Measurements from ENCODE around the gene GATA1. TPM values are rescaled to one million over a fixed set of nuclear protein-coding genes. Genes with fewer than 3 reads are reported as not detected.

The GATA1 gene
- total RNA-seq, 1 donor from 2014 or later: not detected

DNA sequence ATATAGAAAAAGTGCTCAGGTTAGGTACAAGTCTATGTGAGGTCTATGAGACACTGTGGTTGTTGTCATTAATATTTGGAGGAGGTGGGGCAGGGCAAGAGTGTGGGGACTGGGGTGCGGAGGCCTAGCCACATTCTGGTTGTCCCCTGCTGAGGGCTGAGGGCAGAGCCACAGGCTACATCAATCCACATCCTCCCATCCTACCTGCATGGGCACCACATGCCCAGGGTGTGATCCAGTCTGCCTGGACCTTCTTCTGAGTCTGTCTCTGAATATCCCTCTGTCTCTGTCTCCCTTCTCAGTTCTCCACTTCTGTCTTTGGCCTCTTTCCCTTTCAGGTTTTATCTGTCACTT is 1.2 kb upstream of the GATA1 start:
- DNase-seq (ENCODE audit: low read depth in 2 of 2): no peak

DNA sequence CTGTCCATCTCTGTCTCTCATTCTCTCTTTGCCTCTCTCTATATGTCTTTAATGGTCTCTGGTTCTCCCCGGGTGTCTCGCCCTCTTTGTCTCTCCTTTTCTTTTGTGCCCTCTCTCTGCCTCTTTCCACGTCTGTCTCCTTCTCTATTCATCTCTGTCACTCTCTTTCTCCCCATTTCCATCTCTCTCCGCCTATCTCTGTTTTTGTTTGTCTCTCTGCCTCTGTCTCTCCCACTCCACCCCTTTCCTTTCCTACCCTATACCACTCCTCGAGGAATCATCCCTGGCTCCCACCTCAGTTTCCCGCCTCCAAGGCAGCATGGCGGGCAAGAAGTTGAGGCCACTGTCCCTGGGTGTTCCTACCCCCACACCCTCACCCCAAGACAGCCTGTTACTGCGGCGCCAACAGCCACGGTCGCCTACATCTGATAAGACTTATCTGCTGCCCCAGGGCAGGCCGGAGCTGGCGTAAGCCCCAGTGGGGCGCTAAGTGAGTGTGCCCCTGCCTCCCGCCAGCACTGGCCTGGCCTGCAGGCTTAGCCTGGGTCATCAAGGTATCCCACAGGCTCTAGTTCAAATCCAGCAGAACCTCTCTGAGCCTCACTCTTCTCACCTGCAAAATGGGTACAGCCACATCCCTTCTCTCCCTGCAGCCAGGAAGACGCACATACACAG is 713 bp upstream of the GATA1 start:
- DNase-seq (ENCODE audit: low read depth in 2 of 2): no peak

DNA sequence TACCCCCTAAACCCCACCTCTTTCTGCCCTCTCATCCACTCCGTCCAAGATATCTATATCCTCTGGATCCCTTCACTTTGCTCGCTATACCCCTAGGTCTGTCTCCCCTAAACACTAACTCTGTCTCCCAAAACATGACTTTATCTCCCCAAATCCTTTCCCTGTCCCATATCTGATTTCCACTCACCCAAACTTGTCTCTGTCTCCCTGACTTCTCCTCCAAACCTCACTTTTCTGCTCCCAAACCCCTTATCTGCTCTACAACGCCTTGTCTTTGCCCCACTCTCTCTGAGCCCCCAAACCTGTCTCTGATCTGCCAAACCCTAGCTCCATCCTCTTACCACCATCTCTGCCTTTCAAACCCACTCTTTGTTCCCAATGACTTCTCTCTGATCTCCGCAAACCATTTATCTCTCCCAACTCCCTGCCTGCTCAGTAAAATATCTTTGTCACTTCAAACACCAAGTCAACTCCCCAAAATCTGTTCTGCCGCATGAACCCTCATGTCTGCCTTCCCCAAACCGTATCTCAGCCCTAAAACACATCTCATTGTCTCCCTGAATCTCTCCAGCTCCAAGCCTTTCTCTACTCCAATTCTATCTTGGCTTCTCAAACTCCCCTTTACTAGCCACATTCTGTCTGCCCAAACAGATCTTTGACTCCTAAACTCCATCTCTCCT is 575 bp downstream of the GATA1 start:
- DNase-seq (ENCODE audit: low read depth in 2 of 2): no peak

DNA sequence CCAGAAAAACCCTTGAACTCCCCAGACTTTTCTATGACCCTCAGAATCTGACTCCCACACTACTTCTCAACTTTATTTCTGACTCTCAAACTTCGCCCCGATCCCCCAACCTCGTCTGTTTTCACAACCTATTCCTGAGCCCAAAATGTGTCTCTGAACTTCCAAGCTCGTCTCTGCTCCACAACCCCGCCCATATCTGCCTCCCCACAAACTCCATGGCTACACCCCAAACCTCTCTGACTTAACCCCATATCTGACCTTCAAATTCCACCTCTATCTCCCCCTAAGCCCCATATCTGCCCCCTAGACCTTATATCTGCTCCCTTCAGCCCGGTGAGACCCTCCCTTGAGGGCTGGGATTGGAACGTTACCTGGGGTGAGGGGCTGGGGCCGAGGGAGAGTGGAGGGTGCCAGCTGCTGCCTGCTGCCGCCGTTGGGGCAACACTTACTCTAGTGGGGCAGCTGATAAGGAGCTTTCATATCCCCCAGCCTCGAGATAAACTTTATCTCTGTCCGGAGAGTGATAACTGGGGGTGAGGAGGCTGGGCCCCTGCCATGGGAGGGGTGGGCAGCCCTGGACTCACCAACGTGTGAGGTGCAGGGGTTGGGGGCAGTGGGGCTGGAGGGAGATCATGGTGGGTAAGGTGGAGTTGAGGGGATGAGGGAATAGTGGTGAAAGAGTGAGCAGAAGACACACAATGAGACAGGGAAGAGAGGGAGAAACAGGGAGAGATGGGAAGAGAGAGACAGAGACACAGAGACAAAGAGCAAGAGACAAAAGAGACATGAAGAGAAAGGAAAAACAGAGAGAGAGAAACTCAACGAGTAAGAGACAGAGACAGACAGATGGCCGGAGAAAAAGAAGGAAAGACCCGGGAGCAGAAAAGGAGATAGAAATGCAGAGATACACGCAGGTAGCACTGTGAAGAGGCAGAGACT is 1.4 kb downstream of the GATA1 start:
- DNase-seq (ENCODE audit: low read depth in 2 of 2): no peak

DNA sequence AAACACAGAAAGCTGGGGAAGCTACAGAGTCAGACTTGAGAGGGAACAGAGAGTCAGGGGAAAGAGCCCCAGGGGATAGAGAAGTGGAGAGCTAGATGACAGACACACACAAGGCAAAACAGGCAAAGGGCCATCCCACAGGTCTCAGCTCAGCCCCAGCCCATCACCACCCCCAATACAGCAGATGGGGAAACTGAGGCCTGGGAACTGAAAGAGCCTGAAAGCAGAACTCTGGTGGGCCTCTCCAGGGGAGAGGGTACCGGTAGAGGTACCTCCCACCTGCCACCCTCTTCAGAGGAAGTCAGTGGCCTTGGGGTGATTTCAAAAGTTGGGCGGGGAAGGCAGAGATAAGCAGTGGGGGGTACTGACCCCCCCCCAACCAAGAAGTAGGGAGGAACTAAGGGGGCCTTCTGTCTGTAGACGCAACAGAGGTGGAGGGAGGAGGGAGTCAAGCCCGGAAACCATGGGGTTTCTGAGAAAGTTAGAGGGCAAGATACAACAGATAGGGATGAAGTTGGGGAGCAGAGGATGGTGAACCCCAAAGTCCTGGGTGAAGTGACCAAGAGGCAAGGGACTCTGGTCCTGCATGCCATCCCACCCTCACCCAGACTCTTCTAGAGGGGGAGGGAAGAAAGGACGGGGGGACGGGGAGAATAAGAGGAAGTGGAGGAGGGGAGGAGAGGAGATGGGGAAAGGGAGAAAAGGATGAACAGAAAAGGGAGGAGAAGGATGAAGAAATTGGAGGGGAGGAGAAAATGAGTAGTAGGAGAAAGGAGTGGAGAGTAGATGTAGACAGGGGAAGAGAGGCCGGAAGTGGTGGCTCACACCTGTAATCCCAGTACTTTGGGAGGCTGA is 3.2 kb downstream of the GATA1 start:
- DNase-seq (ENCODE audit: low read depth in 2 of 2): no peak

DNA sequence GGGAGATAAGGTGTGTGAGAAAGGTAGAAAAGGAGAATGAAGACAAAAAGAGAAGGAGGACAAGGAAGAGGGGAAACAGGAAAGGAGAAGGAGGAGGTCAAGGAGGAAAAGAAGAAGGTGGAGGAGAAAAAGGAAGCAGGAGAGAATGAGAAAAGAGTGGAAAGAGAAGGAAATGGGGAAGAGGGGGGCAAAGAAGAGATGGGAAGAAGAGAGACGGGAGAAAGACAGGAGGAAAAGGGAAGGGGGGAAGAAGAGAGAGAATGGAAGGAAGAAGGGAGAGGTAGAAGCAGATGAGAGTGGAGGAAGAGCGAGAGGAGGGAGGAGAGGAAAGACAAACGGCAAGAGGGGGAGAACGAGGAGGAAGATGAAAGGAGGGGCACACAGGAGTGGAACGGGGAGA is 4.1 kb downstream of the GATA1 start:
- no peak for DNase-seq (ENCODE audit: low read depth in 2 of 2)

DNA sequence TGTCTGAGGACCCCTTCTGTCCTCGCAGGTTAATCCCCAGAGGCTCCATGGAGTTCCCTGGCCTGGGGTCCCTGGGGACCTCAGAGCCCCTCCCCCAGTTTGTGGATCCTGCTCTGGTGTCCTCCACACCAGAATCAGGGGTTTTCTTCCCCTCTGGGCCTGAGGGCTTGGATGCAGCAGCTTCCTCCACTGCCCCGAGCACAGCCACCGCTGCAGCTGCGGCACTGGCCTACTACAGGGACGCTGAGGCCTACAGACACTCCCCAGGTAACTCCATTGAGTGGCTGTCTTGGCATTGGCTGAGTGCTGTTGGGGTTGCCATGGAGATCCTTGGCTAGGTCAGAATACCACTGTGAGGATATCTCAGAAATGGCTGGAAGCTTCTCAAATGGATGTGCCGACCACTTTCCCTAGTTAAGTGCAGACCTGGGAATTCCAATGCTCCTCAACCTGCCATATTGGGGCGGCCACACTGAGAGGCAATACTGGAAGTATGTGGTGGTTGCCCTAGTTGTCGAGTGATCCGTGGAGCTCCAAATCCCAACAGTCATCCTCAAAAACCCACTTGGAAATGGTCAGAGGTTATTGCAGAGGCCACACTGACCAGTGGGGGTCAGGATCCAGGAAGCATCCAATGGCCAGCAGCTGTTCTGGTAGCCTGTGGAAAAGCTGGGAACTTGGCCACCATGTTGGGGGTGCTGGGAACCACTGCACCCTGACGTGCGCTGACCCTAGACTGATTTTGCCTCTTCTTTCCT is 4.9 kb downstream of the GATA1 start:
- DNase-seq (ENCODE audit: low read depth in 2 of 2): no peak

DNA sequence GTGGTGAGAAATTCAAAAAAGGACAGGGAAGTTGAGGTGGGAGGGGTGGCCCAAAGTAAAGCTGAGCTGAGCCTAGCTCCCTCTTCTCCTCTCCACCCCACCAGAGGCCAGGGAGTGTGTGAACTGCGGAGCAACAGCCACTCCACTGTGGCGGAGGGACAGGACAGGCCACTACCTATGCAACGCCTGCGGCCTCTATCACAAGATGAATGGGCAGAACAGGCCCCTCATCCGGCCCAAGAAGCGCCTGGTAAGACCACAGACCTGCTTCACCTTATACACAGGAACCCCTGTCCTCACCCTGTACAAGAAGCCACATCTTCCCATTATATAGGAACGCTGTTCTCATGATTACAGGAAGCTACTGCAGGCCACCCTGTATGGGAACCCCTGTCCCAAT is 5.8 kb downstream of the GATA1 start:
- no peak for DNase-seq (ENCODE audit: low read depth in 2 of 2)

DNA sequence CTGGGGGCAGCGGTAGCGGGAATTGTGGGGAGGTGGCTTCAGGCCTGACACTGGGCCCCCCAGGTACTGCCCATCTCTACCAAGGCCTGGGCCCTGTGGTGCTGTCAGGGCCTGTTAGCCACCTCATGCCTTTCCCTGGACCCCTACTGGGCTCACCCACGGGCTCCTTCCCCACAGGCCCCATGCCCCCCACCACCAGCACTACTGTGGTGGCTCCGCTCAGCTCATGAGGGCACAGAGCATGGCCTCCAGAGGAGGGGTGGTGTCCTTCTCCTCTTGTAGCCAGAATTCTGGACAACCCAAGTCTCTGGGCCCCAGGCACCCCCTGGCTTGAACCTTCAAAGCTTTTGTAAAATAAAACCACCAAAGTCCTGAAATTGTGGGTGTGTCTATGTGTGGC is 7.5 kb downstream of the GATA1 start:
- DNase-seq (ENCODE audit: low read depth in 2 of 2): no peak

DNA sequence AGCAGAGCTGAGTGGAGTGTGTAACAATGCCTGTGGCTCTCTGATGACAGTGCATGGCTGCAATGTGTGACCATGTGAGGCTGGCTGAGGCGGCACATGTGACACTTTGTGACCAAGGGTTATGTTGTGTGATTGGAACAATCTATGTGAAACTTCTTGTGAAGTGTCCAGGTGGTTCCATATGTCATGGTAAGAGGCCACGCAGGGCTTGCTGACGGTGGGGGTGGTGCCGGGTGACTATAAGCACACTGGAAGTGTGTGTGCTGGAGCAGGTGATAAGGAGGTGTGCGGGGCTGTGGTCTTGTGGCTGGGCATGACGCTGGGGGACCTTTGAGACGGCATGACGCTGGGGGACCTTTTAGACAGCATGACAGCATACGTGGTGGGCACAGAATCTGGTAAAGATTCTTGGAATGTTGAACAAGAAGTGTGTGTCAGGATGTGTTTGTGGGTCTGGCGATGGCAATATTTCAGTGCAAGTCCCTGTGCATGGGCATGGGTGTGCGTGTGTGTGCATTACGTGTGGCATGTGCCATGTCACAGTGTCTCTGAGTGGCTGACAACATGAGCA is 8.0 kb downstream of the GATA1 start:
- DNase-seq (ENCODE audit: low read depth in 2 of 2): no peak

DNA sequence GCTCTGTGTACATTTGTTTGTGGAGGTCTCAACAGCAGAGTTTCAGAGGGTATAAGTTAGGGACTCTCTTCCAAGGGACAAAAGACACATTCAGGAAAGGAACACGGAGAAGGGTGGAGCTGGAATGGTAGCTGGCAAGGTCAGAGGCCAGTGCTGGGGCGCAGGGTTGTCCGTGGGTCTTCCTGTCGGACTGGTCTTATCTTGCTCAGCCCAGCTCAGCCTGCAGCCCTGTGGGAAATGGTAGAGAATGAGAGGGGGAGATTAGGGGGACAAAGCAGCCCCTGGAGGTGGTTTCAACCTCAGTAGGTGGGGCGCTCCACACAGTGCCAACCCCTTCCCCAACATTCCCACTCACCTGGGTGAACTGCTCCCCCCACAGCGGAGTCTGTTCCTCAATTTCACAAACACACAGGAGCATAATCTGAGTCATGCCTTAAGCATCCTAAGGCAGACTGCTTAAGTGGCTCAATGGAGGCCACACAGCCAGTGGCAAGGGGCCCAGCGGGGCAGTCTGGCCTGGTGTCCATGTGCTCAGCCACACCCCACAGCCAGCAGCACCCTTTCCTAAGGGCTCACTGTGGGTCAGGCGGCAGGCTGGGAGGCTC is 8.6 kb downstream of the GATA1 start:
- no peak for DNase-seq (ENCODE audit: low read depth in 2 of 2)

DNA sequence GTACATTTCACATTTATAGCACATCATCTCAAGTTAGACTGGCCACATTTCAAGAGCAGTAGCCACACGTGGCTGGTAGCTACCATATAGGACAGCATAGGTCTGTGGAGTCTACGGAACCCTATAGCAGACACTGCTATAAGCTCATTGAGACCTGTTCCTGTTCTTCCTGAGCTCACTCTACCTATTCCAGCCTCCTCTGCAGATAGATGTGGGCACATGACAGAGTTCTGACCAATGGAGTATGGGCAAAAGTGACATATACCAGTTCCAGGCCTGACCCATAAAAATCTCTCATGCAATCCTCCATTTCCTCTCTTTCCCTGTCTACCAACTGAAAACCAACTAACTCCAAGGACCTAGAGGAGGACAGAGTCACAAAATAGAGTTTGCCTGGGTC is 11.9 kb downstream of the GATA1 start:
- DNase-seq (ENCODE audit: low read depth in 2 of 2): no peak

DNA sequence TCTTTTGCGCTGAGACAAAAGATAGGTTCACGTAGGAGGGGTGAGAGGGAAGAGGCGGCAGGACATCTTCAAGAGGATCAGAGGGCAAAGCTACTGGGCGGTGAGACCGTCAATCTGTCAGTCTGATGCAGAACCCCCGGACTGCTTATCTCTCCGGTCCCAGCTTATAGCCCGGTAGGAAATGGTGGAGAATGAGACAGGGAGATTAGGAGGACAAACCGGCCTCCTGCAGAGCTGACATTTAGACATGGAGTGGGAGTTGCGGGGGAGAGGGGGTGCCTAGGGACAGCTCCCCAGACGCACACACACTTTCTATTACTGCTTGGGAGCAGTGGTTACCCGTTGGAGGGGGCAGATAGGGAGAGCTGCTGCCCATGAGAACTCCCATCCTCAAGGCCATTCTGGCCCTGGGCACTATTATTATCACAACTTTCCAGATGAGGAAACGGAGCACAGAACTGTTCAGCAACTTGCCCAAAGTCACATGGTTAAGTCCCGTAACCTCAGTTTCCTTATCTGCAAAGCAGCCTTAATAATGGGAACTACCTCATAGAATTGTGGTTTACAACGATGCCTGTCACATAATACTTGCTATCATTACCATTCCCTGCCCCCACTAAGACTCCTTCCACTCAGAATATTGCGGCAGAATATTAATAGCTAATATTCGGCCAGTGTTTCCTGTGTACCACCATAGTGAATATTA is 14.3 kb downstream of the GATA1 start:
- DNase-seq (ENCODE audit: low read depth in 2 of 2): no peak

DNA sequence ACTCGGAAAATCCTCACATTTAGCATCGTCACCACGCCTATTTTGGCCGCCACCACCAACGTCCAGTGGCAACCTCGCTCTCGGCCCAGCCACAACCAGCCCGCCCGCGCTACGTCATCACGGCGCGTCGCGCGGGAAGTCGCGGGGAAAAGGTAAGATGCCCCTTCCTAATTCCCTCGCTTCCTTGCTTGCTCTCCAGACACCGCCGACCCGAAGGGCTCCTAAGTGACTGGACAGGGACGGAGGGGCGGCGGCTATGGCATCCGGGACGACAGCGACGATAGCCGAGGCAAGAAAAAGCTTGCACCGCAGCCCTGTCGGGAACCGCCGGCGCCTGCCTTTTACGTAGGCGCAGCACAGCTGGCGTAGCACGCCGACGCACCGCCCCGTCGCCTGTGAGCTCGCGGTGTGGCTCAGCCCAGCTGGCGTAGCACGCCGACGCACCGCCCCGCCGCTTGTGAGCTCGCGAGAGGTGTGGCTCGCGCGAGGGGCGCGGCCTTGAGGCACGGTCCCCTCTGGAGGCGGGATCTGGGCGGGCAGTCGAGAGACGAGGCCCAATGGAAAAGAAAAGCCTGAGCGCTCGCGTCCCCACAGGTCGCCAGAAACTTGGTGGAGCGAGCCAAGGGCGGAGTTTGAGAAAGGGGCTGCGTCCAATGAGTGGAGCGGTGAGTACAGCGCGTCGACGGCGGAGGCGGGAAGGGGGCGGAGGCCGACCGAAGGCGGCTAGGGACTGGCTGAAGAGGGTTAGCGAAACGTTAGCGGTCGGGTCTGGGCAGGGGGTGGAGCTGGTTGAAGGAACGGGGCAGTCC is 15.1 kb downstream of the GATA1 start, which contains the start of gene HDAC6:
HDAC6 (plus strand) TSS at position 788 of the 809 bp plus-strand sequence. CDS start 626 bp downstream, outside the sequence.
- peak; percentile 98 to 99 for DNase-seq (ENCODE audit: low read depth in 2 of 2)

DNA sequence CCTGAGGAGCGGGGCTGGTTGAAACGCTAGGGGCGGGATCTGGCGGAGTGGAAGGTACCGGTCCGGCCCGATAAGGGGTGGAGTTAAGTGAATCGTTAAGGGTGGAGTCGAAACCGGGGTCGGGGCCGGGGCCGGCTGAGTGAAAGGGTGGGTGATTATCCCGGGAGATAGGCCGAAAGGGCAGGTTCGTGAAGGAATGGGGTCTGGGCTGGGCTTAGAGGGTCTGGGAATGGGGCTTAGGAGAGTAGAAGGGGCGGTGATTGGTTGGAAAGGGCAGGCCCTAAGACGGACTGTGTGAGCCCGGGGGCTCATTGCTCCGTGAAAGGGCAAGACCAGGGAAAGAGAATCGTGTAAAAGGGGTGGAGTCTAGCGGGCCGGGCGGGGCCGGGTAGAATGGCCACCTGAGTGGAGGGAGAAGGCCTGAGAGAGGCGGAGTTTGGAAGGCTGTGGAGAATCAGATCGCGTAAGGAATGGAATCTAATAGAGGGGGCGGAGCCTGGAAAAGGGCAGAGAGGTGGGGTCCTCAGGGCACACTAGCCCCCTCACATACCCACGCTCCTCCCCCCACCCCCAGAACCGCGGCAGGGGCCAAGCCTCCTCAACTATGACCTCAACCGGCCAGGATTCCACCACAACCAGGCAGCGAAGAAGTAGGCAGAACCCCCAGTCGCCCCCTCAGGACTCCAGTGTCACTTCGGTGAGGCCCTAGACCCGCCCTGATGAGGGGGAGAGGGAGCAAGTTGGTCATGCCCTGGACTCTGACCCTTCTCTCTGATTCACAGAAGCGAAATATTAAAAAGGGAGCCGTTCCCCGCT is 15.9 kb downstream of the GATA1 start:
- peak; percentile 78 to 79 for DNase-seq (ENCODE audit: low read depth in 2 of 2)

DNA sequence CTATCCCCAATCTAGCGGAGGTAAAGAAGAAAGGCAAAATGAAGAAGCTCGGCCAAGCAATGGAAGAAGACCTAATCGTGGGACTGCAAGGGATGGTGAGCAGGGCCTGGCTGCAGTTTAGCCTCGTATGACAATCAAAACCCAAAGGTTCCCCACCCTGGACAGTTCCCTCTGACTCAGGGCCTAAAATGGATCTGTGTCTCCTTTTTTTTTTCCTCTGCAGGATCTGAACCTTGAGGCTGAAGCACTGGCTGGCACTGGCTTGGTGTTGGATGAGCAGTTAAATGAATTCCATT is 16.5 kb downstream of the GATA1 start:
- DNase-seq (ENCODE audit: low read depth in 2 of 2): peak in 1 of 2 donors; percentile 3

DNA sequence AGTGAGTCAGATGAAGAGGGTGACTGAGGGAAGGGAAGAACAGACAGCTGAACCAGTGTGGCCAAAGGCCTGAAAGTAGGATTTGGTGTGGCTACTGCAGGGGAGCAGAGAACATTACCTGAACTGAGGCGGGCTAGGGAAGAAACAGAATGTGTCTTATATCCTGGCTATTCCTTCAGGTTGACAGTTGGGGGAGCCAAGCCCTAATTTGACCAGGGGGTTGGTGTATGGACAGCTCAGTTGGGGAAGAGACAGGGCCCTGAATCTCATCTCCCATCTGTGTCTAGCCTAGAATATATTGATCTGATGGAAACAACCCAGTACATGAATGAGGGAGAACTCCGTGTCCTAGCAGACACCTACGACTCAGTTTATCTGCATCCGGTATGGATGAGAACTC is 19.7 kb downstream of the GATA1 start:
- DNase-seq (ENCODE audit: low read depth in 2 of 2): no peak

DNA sequence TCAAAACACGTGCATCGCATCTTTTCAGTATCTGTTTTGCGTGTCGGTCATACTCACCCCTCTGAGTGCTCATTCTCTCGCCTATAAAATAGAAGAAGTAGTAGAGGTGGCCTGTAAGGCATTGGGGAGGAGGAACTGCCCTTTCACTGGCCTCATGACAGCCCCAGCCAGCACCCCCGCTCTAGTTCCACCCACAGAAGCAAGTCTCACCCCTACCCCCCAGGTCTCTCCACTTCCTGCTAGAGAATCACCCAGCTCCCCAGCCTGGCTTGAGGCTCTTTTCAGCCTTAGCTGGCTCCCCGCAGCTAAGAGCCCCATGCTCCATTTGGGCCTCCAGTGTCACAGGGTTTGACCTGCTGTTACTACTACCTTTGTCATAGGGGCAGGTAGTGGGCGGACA is 27.3 kb downstream of the GATA1 start:
- no peak for DNase-seq (ENCODE audit: low read depth in 2 of 2)

All from lung microvascular endothelial cell (primary cell).